GM12872 (cell line): ENCODE data around the gene DSPP.

ENCODE experiments used
- CTCF ChIP-seq: IDR thresholded peaks from 3 replicates; pipeline ENCODE4 v1.5.1; 2011; ENCODE audit warnings: low read depth, mild to moderate bottlenecking, low read length, moderate library complexity; ENCODE audit not compliant: insufficient read depth

DSPP gene

GRCh38 chr4:87574996-87575395 is 33.3 kb upstream of the DSPP start:
- no peak for TF ChIP-seq CTCF

- TF ChIP-seq CTCF, result no peak
Observed at GRCh38 chr4:87575408-87575807, 32.9 kb upstream of the DSPP start.

GRCh38 chr4:87575983-87576382 is 32.3 kb upstream of the DSPP start:
- TF ChIP-seq CTCF, result no peak

- TF ChIP-seq CTCF, result no peak
Observed at GRCh38 chr4:87579478-87579877, 28.9 kb upstream of the DSPP start.

DNA sequence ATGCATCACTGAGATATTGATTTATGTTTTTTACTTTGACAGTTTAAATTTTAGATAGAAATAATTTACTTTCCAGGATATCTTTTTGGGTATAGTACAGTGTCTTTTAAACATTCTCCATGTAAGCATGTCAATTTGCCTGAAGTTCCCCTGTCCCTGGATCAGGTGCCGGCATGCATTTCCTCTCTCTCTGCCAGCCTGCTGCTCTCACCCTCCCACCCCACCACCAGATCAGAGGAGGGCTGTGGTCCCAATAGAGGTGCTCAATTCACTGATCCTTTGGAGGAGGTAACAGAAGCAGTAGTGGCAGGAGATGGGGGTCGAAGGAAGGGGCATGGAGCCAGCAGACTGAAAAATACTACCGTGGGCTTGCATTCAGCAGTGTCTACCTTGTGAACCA is 28.3 kb upstream of the DSPP start:
- TF ChIP-seq CTCF, result no peak

DNA sequence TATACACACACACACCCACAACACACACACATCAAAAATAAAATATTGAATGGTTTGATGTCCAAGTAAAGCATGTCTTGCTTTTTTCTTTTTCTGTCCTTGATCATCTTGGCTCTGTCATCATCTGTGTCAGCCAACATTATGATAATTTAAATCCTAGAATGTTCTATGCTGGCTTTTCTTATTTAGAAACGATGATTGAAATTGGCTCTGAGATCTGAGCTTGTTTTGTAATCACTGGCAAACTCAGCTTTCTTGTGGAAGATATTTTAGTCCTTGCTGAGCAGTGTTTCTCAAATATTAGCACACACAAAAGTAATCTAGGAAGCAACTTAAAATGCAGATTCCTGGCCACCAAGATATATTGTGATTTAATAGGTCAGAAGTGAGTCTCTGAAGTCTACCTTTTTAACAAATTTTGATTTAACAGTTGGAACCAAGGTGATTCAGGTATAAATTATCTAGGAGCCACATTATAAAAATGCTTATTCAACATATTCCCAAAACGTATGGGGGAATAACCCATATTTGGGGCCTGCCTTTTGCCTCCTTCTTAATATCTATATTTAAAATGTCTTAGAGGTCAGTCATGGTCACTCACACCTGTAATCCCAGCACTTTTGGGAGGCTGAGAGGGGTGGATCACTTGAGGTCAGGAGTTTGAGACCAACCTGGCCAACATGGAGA is 24.0 kb upstream of the DSPP start:
- no peak for TF ChIP-seq CTCF

- no peak for TF ChIP-seq CTCF
Observed at GRCh38 chr4:87589531-87589930, 18.8 kb upstream of the DSPP start.
